ENCODE measurements around the gene GIMAP8. TPM values are rescaled to one million over a fixed set of nuclear protein-coding genes. Genes with fewer than 3 reads are reported as not detected.
"Not testable (repeated sequence)": the region's sequence is repeated elsewhere in the genome, so short reads cannot be mapped to it uniquely, and the experiment has no call there.

Gene GIMAP8
- total RNA-seq, 1 donor from 2014 or later, result 4.4 TPM

DNA sequence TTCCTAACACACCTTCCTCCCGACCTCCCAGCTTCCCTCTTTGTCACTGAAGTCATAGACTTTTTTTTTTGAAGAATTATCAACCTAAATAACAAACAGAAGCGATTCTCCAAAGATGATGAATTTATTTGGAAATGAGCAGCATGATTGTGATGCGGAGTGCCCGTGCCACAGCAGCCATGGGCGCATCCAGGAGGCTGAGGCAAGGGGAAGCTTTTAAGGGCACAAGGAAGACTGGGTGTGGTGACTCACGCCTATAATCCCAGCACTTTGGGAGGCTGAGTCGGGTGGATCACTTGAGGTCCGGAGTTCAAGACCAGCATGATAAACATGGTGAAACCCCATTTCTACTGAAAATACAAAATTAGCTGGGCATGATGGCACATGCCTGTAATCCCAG lies 16.2 kb upstream of the GIMAP8 start:
- ATAC-seq (no peak), DNase-seq (ENCODE audit: low spot score) (no peak)

DNA sequence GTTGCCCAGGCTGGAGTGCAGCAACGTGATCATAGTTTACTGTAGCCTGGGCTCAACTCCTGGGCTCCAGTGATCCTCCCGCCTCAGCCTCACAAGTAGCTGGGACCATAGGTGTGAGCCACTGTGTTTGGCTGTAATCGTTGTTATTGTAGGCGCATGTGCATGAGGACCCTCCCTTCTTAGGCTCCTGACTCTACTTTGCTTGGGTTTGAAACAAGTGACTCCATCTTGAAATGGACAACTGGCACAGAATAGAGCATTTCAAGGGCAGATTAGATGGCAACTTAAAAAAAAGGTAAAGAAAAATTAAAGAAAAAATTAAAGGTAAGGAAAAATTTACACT lies 15.4 kb upstream of the GIMAP8 start:
- no peak for ATAC-seq
- no peak for DNase-seq (ENCODE audit: low spot score)

DNA sequence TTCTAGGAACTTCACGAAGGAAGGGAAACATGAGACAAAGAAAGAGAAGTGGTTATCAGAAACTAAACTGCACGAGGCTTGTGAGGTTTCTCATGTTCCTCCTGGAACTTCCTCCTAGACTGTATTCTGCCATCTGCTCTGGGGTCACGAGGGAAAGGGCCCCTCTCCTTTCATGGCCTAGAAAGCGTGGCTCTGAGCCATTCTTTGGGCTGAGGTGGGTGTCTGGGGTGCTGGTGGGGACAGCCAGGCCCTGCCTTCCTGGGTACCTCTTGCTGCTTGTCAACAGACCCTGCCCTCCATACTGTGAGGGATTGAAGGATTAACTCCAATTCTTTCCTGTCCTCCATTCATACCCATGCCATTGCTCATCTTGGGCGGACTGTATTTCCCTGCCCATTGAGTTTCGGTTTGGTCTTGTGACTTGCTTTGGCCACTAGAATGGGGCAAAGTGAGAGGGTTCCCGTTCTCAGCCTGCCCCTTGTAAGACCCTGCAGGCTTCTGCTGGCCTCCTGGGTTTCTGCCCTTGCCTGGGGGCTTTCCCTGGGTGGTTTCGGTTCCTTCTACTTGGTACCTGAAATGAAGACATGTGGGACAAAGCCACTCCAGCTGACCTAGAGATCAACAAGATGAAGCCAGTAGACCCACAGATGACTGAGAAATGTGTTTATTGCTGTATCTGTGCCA lies 14.9 kb upstream of the GIMAP8 start:
- DNase-seq (ENCODE audit: low spot score) (no peak), ATAC-seq (no peak)

DNA sequence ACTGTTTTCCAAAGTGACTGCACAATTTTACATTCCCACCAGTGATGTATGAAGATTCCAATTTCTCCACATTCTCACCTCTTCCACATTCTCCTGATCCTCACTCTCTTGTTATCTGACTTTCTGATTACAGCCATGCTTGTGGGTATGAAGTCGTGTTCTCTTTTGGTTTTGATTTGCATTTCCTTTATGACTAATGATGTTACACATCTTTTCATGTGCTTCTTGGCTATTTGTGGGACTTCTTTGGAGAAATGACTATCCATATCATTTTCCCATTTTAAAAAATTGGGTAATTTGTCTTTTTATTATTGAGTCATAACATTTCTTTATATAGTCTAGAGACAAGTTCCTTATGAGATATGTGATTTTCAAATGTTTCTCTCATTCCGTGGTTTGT lies 10.5 kb upstream of the GIMAP8 start:
- ATAC-seq (no peak), DNase-seq (ENCODE audit: low spot score) (no peak)

DNA sequence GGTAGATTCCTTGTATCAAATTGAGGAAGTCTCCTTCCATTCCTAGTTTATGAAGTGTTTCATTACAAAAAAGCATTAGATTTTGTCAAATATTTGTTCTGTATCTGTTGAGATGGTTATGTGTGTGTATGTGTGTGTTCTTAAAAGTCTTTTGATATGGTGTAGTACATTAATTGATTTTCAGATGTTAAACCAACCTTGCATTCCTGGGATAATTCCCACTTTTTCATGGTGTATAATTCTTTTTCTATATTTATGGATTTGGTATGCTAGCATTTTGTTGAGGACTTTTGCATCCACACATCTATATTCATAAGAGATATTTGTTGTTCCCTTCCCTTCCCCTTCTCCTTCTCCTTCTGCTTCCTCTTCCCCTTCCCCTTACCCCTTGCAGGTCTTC lies 8.9 kb upstream of the GIMAP8 start:
- no peak for DNase-seq (ENCODE audit: low spot score)
- ATAC-seq, result no peak

DNA sequence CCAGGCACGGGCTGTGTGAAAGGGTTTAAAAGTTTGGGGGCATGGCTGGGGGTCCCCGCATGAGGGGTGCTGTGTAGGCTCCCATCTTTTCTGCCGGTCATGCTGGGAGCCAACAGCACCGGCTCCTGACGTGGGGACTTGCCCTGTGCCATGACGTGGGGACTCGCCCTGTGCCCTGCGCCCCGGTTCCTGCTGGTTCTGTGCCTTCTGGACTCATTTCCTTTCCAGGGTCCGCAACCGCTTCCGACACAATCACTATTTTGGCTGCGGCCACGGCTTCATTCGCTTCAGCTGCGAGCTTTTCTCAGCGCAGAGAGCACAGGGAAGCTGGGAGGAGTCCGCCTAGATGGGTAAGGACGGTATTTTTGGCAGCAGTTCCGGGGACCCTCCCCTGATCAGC lies 7.6 kb upstream of the GIMAP8 start:
- ATAC-seq, result no peak
- DNase-seq (ENCODE audit: low spot score), result no peak

DNA sequence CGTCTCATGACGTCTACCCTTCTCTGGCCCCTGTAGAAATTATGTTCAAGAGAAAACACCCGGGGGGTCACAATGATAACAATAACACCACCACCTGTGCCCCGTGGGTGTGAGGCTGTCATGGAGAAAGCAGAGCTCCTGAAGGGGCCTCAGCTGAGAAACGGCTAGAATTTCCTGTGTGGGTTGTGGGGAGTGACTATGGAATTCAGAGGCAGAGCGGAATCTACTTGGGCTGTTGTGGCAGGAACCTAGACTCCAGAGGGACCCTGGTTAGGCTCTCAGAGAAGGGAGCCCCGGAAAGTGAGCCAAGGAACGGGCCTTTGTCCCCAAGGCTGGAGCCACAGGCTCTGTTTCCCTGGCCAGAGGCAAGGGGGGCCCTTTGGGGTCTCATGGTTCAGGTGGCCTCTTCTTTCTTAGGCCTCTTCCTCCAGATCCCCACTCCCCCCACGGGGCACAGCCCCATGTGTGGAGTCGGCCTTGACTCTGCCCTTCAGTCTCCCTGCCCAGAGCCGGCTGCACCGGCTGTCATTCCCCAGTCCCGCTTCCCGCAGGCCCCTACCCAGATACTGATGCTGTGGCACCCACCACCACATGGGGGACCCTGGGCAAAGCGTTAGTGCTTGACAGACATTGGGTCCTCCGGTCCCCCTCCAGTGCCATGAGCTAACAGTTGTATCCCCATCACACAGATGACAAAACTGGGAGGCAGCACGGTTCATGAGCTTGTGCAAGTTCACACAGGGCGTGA lies 6.5 kb upstream of the GIMAP8 start:
- ATAC-seq, result no peak
- no peak for DNase-seq (ENCODE audit: low spot score)

DNA sequence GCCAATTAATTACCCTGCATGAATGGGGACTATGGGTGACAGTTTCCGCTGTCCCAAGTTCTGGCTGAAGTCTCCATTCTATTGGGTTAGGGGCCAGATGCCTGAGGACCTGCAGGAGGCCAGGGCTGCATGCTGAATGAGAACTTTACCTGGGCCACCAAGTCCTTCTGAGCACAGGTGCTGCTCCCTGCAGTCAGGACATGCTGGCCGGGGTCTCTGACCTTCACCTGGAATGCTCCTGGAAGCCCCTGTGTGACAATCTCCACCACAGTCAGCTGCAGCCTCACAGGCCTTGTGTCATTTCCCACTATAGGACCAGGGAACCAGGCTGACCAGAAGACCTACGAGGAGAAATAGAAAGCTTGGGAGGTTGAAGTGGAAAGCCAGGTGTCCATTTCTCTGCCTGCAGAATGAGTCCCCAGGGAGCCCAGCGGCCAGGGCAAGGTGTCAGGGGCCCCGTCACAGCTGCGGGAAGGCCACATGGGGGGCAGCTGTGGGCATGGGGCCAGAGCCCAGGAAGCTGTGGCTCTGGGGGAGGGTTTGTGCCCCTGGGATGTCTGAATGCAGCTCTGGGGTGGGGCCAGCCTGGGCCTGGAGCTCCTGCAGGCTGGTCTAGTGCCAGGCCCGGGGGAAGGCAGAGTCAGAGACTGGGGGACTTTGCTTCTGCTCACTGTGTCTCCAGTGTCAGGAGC lies 5.6 kb upstream of the GIMAP8 start:
- ATAC-seq, result no peak
- no peak for DNase-seq (ENCODE audit: low spot score)

- peak; percentile 18 for ATAC-seq
- no peak for DNase-seq (ENCODE audit: low spot score)
Observed at GRCh38 chr7:150446288-150446938, 4.0 kb upstream of the GIMAP8 start.

GRCh38 chr7:150447966-150448788 lies 2.3 kb upstream of the GIMAP8 start:
- DNase-seq (ENCODE audit: low spot score) (no peak), ATAC-seq (no peak)

DNA sequence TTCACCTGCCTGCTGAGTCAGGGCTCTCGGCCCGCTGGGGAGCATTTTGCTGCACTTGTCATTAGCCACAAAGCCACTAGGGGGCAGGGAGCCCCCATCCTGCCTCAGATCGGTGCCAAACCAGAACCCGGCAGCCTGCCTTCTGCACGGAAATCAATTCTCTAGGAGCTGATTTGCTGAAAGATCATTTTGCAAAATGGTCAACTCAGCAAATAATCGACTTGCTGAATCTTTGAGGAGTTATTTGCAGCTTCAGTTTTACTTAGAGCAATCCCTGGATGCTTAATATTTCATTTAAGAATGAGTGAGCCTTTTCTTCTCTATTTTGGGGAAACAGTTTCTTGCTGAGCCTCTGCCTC lies 1.7 kb upstream of the GIMAP8 start:
- DNase-seq (ENCODE audit: low spot score) (peak; percentile 78), ATAC-seq (peak; percentile 92)

DNA sequence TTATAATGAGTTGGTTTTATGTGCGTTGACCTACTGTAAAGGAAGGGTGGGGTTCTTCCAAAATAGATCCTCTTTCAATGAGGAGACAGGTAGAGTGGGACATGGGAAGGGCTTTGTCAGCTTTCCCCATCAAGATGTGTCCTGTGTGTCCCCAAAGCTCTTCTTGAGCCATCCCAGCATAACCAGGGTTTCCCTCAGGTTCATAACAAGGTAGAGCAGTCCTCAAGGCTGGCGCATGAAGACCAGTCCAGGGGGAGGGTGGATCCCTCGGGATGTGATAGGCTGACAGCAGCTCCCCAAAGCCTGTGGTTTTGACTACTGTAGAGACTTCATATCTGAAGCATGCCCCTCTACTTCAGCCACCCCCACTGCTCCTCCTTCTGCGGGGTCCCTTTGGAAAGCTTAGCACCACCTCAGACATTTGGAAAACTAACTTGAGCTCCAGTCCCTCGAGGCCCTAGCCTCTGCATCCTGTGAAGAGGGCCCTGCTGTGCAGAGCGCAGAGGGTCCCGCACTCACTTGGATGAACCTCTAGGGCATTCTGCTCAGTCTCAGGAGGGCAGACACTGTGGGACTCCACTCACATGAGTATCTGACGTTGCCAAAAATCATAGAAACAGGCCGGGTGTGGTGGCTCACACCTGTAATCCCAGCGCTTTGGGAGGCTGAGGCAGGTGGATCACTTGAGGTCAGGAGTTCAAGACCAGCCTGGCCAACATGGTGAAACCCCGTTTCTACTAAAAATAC lies 1.1 kb upstream of the GIMAP8 start:
- no peak for DNase-seq (ENCODE audit: low spot score)
- no peak for ATAC-seq

- ATAC-seq (peak; percentile 42), DNase-seq (ENCODE audit: low spot score) (no peak)
Observed at GRCh38 chr7:150451097-150451793, 815 bp downstream of the GIMAP8 start.

- ATAC-seq (no peak), DNase-seq (ENCODE audit: low spot score) (no peak)
Observed at GRCh38 chr7:150451833-150452461, 1.5 kb downstream of the GIMAP8 start.

GRCh38 chr7:150453181-150453580 lies 2.8 kb downstream of the GIMAP8 start:
- ATAC-seq (no peak), DNase-seq (ENCODE audit: low spot score) (no peak)

GRCh38 chr7:150453892-150454291 lies 3.5 kb downstream of the GIMAP8 start:
- ATAC-seq (no peak), DNase-seq (ENCODE audit: low spot score) (no peak)

DNA sequence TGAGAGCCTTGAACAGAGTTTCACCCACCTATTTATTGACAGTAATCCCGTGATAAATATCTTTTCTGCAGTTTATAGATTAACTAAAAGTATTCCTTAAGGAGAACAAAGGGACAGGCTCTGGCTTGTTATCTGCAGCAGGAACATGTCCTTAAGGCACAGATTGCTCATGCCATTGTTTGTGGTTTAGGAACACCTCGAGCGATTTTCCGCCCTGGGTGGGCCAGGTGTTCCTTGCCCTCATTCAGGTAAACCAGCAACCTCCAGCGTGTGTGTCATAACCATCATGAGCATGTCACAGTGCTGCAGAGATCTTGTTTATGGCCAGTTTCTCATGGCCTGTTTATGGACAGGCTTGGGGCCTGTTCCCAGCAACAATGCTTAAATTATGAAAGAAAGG lies 6.6 kb downstream of the GIMAP8 start:
- not testable (repeated sequence) for ATAC-seq; DNase-seq (ENCODE audit: low spot score)

GRCh38 chr7:150458235-150458634 lies 7.8 kb downstream of the GIMAP8 start:
- ATAC-seq (no peak), DNase-seq (ENCODE audit: low spot score) (no peak)

DNA sequence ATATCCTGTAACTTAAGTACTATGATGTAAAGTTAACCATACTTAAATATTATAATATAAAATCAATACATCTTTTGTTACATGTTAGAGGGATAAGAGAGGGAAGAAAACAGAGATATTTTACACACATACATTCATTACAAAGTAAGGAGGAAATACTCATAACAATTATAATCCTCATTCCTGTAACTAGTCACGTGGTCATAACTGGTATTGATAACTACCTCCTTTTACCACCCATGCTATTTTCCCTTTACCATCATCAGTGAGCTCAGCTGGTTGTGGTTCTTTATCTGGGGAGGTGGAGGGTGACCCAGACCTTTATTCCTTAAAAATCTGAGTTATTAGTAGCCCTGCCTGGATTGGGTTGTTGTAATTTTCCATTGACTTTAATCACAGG lies 8.3 kb downstream of the GIMAP8 start:
- DNase-seq (ENCODE audit: low spot score) (no peak), ATAC-seq (no peak)

All from left lobe of liver (tissue), 2 donors.